H1 (cell line): ENCODE data around the gene BEST2. TPM values are rescaled to one million over a fixed set of nuclear protein-coding genes. Genes with fewer than 3 reads are reported as not detected.

Source experiments
- ATF2 ChIP-seq: IDR thresholded peaks from 2 replicates; pipeline ENCODE4 v1.6.1; 2012; ENCODE audit warnings: low read length, inconsistent platforms
- HDAC2 ChIP-seq, 2 experiments: fragments of 300-600 bp in 1 of 2; sonication (generic) in 1 of 2; IDR thresholded peaks; 2 replicates each; pipeline ENCODE4 v1.6.1; 2011 to 2012; ENCODE audit warnings: low read depth in 2 of 2, low read length in 2 of 2, mild to moderate bottlenecking in 2 of 2, moderate library complexity in 2 of 2, borderline replicate concordance in 1 of 2, inconsistent platforms in 1 of 2
- KDM5A ChIP-seq: fragments of 200-600 bp; IDR thresholded peaks from 2 replicates; pipeline ENCODE4 v1.7.1; 2012; ENCODE audit warnings: mild to moderate bottlenecking, low read length, inconsistent platforms, mixed read lengths
- TEAD4 ChIP-seq: IDR thresholded peaks from 2 replicates; pipeline ENCODE4 v1.6.1; 2012; ENCODE audit warnings: low read depth, low read length, inconsistent platforms, mixed read lengths
- polyA plus RNA-seq, 7 experiments: library from polyadenylated mRNA; depleted of rRNA in 3 of 7; stranded (reverse) in 5 of 7; unstranded in 2 of 7; fragments of >200 nt in 5 of 7; fragments of 200-250 nt in 2 of 7; gene quantifications; 1 replicate in 5 of 7; 2 replicates in 1 of 7; 4 replicates in 1 of 7; pipeline versions ENCODE4 v1.2.1 to v1.2.3, GENCODE V29; 2011 to 2013; ENCODE audit warnings: missing spikeins in 2 of 7, mixed read lengths in 2 of 7
- total RNA-seq: library from RNA; stranded (reverse); fragmentation: NEBNext Ultra II Directional; extraction: Animal tissue kit (Norgen Biotek cat#: 25700); gene quantifications from 2 replicates; pipeline ENCODE4 v1.2.1, GENCODE V29; 2021

The BEST2 gene
- total and polyA plus RNA-seq, 2 of the 8 experiments (the other 6 are each of a cell fraction or from before 2014, with no cell fraction given): 4.6 to 7.3 TPM

GRCh38 chr19:12745166-12745897 is 6.3 kb upstream of the BEST2 start (continued):
- TF ChIP-seq ATF2 (no peak), KDM5A (no peak), TEAD4 (no peak), HDAC2 (IDR thresholded peaks at IDR 0.05; ENCODE audit: borderline replicate concordance in 1 of 2, low read depth in 2 of 2, low read length in 2 of 2) (no peak)
